ENCODE results near the gene HES3. TPM values are rescaled to one million over a fixed set of nuclear protein-coding genes. Genes with fewer than 3 reads are reported as not detected.

HES3 gene
- polyA plus RNA-seq, 3 donors, result not detected

Other genes starting within 250 kb of the HES3 start
- gene KCNAB2, start 198.3 kb upstream of the HES3 start, polyA plus RNA-seq (ENCODE audit: insufficient read length in 3 of 3), result 1 to 10 TPM; 3.2 to 4.2 (median 3.6) TPM
- gene CHD5, start 63.9 kb upstream of the HES3 start, polyA plus RNA-seq (ENCODE audit: insufficient read length in 3 of 3), result under 1 TPM; 0.35 to 0.39 (median 0.37) TPM
- 100 to 1,000 TPM; 624 to 731 (median 653) TPM for gene RPL22, start 44.6 kb upstream of the HES3 start, polyA plus RNA-seq (ENCODE audit: insufficient read length in 3 of 3)
- 10 to 100 TPM; 14.3 to 19.9 (median 17.7) TPM for gene RNF207, start 38.1 kb upstream of the HES3 start, polyA plus RNA-seq (ENCODE audit: insufficient read length in 3 of 3)
- 10 to 100 TPM; 58.8 to 60.9 (median 60.7) TPM for gene ICMT, start 8.2 kb upstream of the HES3 start, polyA plus RNA-seq (ENCODE audit: insufficient read length in 3 of 3)
- 1 to 10 TPM; 5.8 to 6.8 (median 6.5) TPM for gene GPR153, start 16.9 kb downstream of the HES3 start, polyA plus RNA-seq (ENCODE audit: insufficient read length in 3 of 3)
- gene ACOT7, start 149.6 kb downstream of the HES3 start, polyA plus RNA-seq (ENCODE audit: insufficient read length in 3 of 3), result 10 to 100 TPM; 29.3 to 36.1 (median 30.4) TPM
- under 1 TPM; 0.14 to 0.42 (median 0.34) TPM for gene HES2, start 175.7 kb downstream of the HES3 start, polyA plus RNA-seq (ENCODE audit: insufficient read length in 3 of 3)
- gene ESPN, start 180.6 kb downstream of the HES3 start, polyA plus RNA-seq (ENCODE audit: insufficient read length in 3 of 3), result 10 to 100 TPM; 10.4 to 14.4 (median 12.2) TPM
- 1 to 10 TPM; 7.0 to 9.2 (median 8.6) TPM for gene TNFRSF25, start 222.0 kb downstream of the HES3 start, polyA plus RNA-seq (ENCODE audit: insufficient read length in 3 of 3)
- gene PLEKHG5, start 247.5 kb downstream of the HES3 start, polyA plus RNA-seq (ENCODE audit: insufficient read length in 3 of 3), result 10 to 100 TPM in 2 of 3 donors, 1 to 10 TPM in 1; 9.1 to 11.1 (median 10.2) TPM

All from right renal cortex interstitium (tissue), 3 donors.